Measurements from ENCODE around the gene C14orf180.
"Not testable (repeated sequence)": the region's sequence is repeated elsewhere in the genome, so short reads cannot be mapped to it uniquely, and the experiment has no call there.

Gene C14orf180

GRCh38 chr14:104611881-104612280, 32.3 kb downstream of the C14orf180 start:
- H3K4me3 ChIP-seq (ENCODE audit: low read depth in 1 of 2, low read length in 2 of 2) = no peak overlapping the region
- no peaks in the 10 kb centered on the region for H3K4me1 ChIP-seq (ENCODE audit: insufficient read depth, low read length)
- no peaks in the 10 kb centered on the region for H3K36me3 ChIP-seq (ENCODE audit: insufficient read depth, low read length)
- H3K27me3 ChIP-seq (ENCODE audit: control insufficient read depth in 1 of 2, insufficient read depth in 2 of 2, low read length in 2 of 2) = peaks cover 0 to 4% of the 10 kb centered on the region in 2 donors
- H3K9me3 ChIP-seq (ENCODE audit: low read length) = no peaks in the 10 kb centered on the region
- H3K9ac ChIP-seq (ENCODE audit: low read length) = no peak overlapping the region
- H3K27ac ChIP-seq (ENCODE audit: low read depth, low read length) = no peak overlapping the region

- Histone ChIP-seq H3K36me3 (ENCODE audit: insufficient read depth, low read length) (no peaks in the 10 kb centered on the region), H3K4me1 (ENCODE audit: insufficient read depth, low read length) (no peaks in the 10 kb centered on the region), H3K9ac (ENCODE audit: low read length) (no peak overlapping the region), H3K27me3 (ENCODE audit: control insufficient read depth in 1 of 2, insufficient read depth in 2 of 2, low read length in 2 of 2) (peaks cover 0 to 4% of the 10 kb centered on the region in 2 donors), H3K9me3 (ENCODE audit: low read length) (no peaks in the 10 kb centered on the region), H3K4me3 (ENCODE audit: low read depth in 1 of 2, low read length in 2 of 2) (no peak overlapping the region), H3K27ac (ENCODE audit: low read depth, low read length) (no peak overlapping the region)
These were observed 34.7 kb downstream of the C14orf180 start for GRCh38 chr14:104614126-104614812.

GRCh38 chr14:104624939-104625338, 45.4 kb downstream of the C14orf180 start:
- no peaks in the 10 kb centered on the region for H3K9me3 ChIP-seq (ENCODE audit: low read length)
- H3K9ac ChIP-seq (ENCODE audit: low read length) = no peak overlapping the region
- no peak overlapping the region for H3K4me3 ChIP-seq (ENCODE audit: low read depth in 1 of 2, low read length in 2 of 2)
- H3K27ac ChIP-seq (ENCODE audit: low read depth, low read length) = no peak overlapping the region
- H3K36me3 ChIP-seq (ENCODE audit: insufficient read depth, low read length) = no peaks in the 10 kb centered on the region
- no peaks in the 10 kb centered on the region for H3K27me3 ChIP-seq (ENCODE audit: control insufficient read depth in 1 of 2, insufficient read depth in 2 of 2, low read length in 2 of 2)
- H3K4me1 ChIP-seq (ENCODE audit: insufficient read depth, low read length) = no peaks in the 10 kb centered on the region

GRCh38 chr14:104632781-104633180, 53.2 kb downstream of the C14orf180 start:
- Histone ChIP-seq H3K27ac (ENCODE audit: low read depth, low read length) (no peak overlapping the region), H3K36me3 (ENCODE audit: insufficient read depth, low read length) (no peaks in the 10 kb centered on the region), H3K27me3 (ENCODE audit: control insufficient read depth in 1 of 2, insufficient read depth in 2 of 2, low read length in 2 of 2) (peaks cover 0 to 4% of the 10 kb centered on the region in 2 donors), H3K4me1 (ENCODE audit: insufficient read depth, low read length) (no peaks in the 10 kb centered on the region), H3K9ac (ENCODE audit: low read length) (no peak overlapping the region), H3K4me3 (ENCODE audit: low read depth in 1 of 2, low read length in 2 of 2) (no peak overlapping the region), H3K9me3 (ENCODE audit: low read length) (no peaks in the 10 kb centered on the region)

GRCh38 chr14:104633276-104634137, 53.9 kb downstream of the C14orf180 start:
- H3K36me3 ChIP-seq (ENCODE audit: insufficient read depth, low read length) = no peaks in the 10 kb centered on the region
- no peak overlapping the region for H3K4me3 ChIP-seq (ENCODE audit: low read depth in 1 of 2, low read length in 2 of 2)
- no peak overlapping the region for H3K9ac ChIP-seq (ENCODE audit: low read length)
- H3K27me3 ChIP-seq (ENCODE audit: control insufficient read depth in 1 of 2, insufficient read depth in 2 of 2, low read length in 2 of 2) = peaks cover 0 to 4% of the 10 kb centered on the region in 2 donors
- no peak overlapping the region for H3K27ac ChIP-seq (ENCODE audit: low read depth, low read length)
- H3K4me1 ChIP-seq (ENCODE audit: insufficient read depth, low read length) = no peaks in the 10 kb centered on the region
- H3K9me3 ChIP-seq (ENCODE audit: low read length) = no peaks in the 10 kb centered on the region

GRCh38 chr14:104634138-104634760, 54.7 kb downstream of the C14orf180 start:
- Histone ChIP-seq H3K27ac (ENCODE audit: low read depth, low read length) (no peak overlapping the region), H3K27me3 (ENCODE audit: control insufficient read depth in 1 of 2, insufficient read depth in 2 of 2, low read length in 2 of 2) (peaks cover 0 to 8% of the 10 kb centered on the region in 2 donors), H3K4me3 (ENCODE audit: low read depth in 1 of 2, low read length in 2 of 2) (no peak overlapping the region), H3K9me3 (ENCODE audit: low read length) (no peaks in the 10 kb centered on the region), H3K9ac (ENCODE audit: low read length) (no peak overlapping the region), H3K4me1 (ENCODE audit: insufficient read depth, low read length) (no peaks in the 10 kb centered on the region), H3K36me3 (ENCODE audit: insufficient read depth, low read length) (no peaks in the 10 kb centered on the region)

GRCh38 chr14:104634886-104635570, 55.5 kb downstream of the C14orf180 start:
- H3K36me3 ChIP-seq (ENCODE audit: insufficient read depth, low read length) = no peaks in the 10 kb centered on the region
- H3K4me3 ChIP-seq (ENCODE audit: low read depth in 1 of 2, low read length in 2 of 2) = no peak overlapping the region
- peaks cover 0 to 13% of the 10 kb centered on the region in 2 donors for H3K27me3 ChIP-seq (ENCODE audit: control insufficient read depth in 1 of 2, insufficient read depth in 2 of 2, low read length in 2 of 2)
- H3K27ac ChIP-seq (ENCODE audit: low read depth, low read length) = no peak overlapping the region
- H3K9me3 ChIP-seq (ENCODE audit: low read length) = no peaks in the 10 kb centered on the region
- H3K9ac ChIP-seq (ENCODE audit: low read length) = no peak overlapping the region
- H3K4me1 ChIP-seq (ENCODE audit: insufficient read depth, low read length) = no peaks in the 10 kb centered on the region

GRCh38 chr14:104635717-104636116, 56.2 kb downstream of the C14orf180 start:
- peaks cover 0 to 14% of the 10 kb centered on the region in 2 donors for H3K27me3 ChIP-seq (ENCODE audit: control insufficient read depth in 1 of 2, insufficient read depth in 2 of 2, low read length in 2 of 2)
- H3K9me3 ChIP-seq (ENCODE audit: low read length) = no peaks in the 10 kb centered on the region
- no peak overlapping the region for H3K4me3 ChIP-seq (ENCODE audit: low read depth in 1 of 2, low read length in 2 of 2)
- H3K36me3 ChIP-seq (ENCODE audit: insufficient read depth, low read length) = no peaks in the 10 kb centered on the region
- H3K9ac ChIP-seq (ENCODE audit: low read length) = no peak overlapping the region
- no peak overlapping the region for H3K27ac ChIP-seq (ENCODE audit: low read depth, low read length)
- no peaks in the 10 kb centered on the region for H3K4me1 ChIP-seq (ENCODE audit: insufficient read depth, low read length)

GRCh38 chr14:104636131-104636530, 56.6 kb downstream of the C14orf180 start:
- Histone ChIP-seq H3K9me3 (ENCODE audit: low read length) (no peaks in the 10 kb centered on the region), H3K9ac (ENCODE audit: low read length) (no peak overlapping the region), H3K4me3 (ENCODE audit: low read depth in 1 of 2, low read length in 2 of 2) (no peak overlapping the region), H3K27me3 (ENCODE audit: control insufficient read depth in 1 of 2, insufficient read depth in 2 of 2, low read length in 2 of 2) (peaks cover 0 to 14% of the 10 kb centered on the region in 2 donors), H3K4me1 (ENCODE audit: insufficient read depth, low read length) (no peaks in the 10 kb centered on the region), H3K27ac (ENCODE audit: low read depth, low read length) (no peak overlapping the region), H3K36me3 (ENCODE audit: insufficient read depth, low read length) (no peaks in the 10 kb centered on the region)

- not testable (repeated sequence) for H3K36me3 ChIP-seq (ENCODE audit: insufficient read depth, low read length); H3K9me3 ChIP-seq (ENCODE audit: low read length); H3K4me3 ChIP-seq (ENCODE audit: low read depth in 1 of 2, low read length in 2 of 2); H3K9ac ChIP-seq (ENCODE audit: low read length); H3K4me1 ChIP-seq (ENCODE audit: insufficient read depth, low read length); H3K27ac ChIP-seq (ENCODE audit: low read depth, low read length)
- peaks cover 0 to 14% of the 10 kb centered on the region in 2 donors for H3K27me3 ChIP-seq (ENCODE audit: control insufficient read depth in 1 of 2, insufficient read depth in 2 of 2, low read length in 2 of 2)
These were observed 57.4 kb downstream of the C14orf180 start for GRCh38 chr14:104636846-104637545.
